ENCODE data around the gene CEACAM21.

DNA sequence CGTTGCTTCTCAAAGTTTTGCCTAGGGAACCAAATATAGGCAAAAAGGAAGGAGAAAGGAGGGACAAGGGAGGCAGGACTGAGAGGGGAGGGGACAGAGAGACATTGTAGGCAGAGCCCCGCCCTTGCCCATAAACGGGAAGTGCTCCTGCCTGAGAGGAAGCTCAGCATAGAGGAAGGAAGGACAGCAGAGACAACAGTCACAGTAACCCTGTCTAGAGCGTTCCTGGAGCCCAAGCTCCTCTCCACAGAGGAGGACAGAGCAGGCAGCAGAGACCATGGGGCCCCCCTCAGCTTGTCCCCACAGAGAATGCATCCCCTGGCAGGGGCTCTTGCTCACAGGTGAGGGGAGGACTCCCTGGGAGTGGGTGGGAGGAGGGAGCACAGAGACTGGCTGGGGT, at the start of gene CEACAM21:
- no peak for TF ChIP-seq EZH2 (IDR thresholded peaks at IDR 0.05; ENCODE audit: low read length, missing control alignments)
- TF ChIP-seq, protein P1, sequence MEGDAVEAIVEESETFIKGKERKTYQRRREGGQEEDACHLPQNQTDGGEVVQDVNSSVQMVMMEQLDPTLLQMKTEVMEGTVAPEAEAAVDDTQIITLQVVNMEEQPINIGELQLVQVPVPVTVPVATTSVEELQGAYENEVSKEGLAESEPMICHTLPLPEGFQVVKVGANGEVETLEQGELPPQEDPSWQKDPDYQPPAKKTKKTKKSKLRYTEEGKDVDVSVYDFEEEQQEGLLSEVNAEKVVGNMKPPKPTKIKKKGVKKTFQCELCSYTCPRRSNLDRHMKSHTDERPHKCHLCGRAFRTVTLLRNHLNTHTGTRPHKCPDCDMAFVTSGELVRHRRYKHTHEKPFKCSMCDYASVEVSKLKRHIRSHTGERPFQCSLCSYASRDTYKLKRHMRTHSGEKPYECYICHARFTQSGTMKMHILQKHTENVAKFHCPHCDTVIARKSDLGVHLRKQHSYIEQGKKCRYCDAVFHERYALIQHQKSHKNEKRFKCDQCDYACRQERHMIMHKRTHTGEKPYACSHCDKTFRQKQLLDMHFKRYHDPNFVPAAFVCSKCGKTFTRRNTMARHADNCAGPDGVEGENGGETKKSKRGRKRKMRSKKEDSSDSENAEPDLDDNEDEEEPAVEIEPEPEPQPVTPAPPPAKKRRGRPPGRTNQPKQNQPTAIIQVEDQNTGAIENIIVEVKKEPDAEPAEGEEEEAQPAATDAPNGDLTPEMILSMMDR (conservative IDR thresholded peaks at IDR 0.05 in 1 of 2, IDR thresholded peaks at IDR 0.05 in 1 of 2; ENCODE audit: low read depth in 1 of 2, low read length in 2 of 2): no peak
